ENCODE measurements around the gene RAB11FIP3.

Gene RAB11FIP3

GRCh38 chr16:500709-501108, 75.3 kb downstream of the RAB11FIP3 start:
- Histone ChIP-seq H3K4me1 (ENCODE audit: control insufficient read depth, low read length) (no peaks in the 10 kb centered on the region), H3K36me3 (ENCODE audit: control insufficient read depth, low read length) (no peaks in the 10 kb centered on the region), H3K27me3 (ENCODE audit: control insufficient read depth, low read length) (no peaks in the 10 kb centered on the region), H3K9me3 (ENCODE audit: control insufficient read depth, insufficient read depth, low read length) (no peaks in the 10 kb centered on the region), H3K79me2 (ENCODE audit: control insufficient read depth, low read length) (no peaks in the 10 kb centered on the region), H4K20me1 (ENCODE audit: control insufficient read depth, insufficient read depth, low read depth, low read length) (no peaks in the 10 kb centered on the region), H3K4me3 (ENCODE audit: low read length) (no peak overlapping the region), H3K9me2 (replicated peaks; ENCODE audit: control insufficient read depth, low read length) (no peaks in the 10 kb centered on the region), H3K27ac (ENCODE audit: low read depth, low read length) (no peak overlapping the region), H3K4me2 (ENCODE audit: low read length) (no peak overlapping the region), H3F3A (ENCODE audit: control insufficient read depth, insufficient read depth) (no peaks in the 10 kb centered on the region)
- TF ChIP-seq CTCF (IDR thresholded peaks at IDR 0.05; ENCODE audit: low read depth, low read length, poor library complexity, severe bottlenecking): no peak
- TF ChIP-seq EZH2phosphoT487 (IDR thresholded peaks at IDR 0.05; ENCODE audit: borderline replicate concordance, low read length): no peak

GRCh38 chr16:502179-502943, 76.9 kb downstream of the RAB11FIP3 start:
- Histone ChIP-seq H3K36me3 (ENCODE audit: control insufficient read depth, low read length) (no peaks in the 10 kb centered on the region), H3K4me3 (ENCODE audit: low read length) (no peak overlapping the region), H3K79me2 (ENCODE audit: control insufficient read depth, low read length) (no peaks in the 10 kb centered on the region), H3K4me2 (ENCODE audit: low read length) (no peak overlapping the region), H3K9me3 (ENCODE audit: control insufficient read depth, insufficient read depth, low read length) (no peaks in the 10 kb centered on the region), H3K4me1 (ENCODE audit: control insufficient read depth, low read length) (no peaks in the 10 kb centered on the region), H4K20me1 (ENCODE audit: control insufficient read depth, insufficient read depth, low read depth, low read length) (no peaks in the 10 kb centered on the region), H3K9me2 (replicated peaks; ENCODE audit: control insufficient read depth, low read length) (no peaks in the 10 kb centered on the region), H3K27me3 (ENCODE audit: control insufficient read depth, low read length) (no peaks in the 10 kb centered on the region), H3F3A (ENCODE audit: control insufficient read depth, insufficient read depth) (no peaks in the 10 kb centered on the region), H3K27ac (ENCODE audit: low read depth, low read length) (no peak overlapping the region)
- TF ChIP-seq CTCF (IDR thresholded peaks at IDR 0.05; ENCODE audit: low read depth, low read length, poor library complexity, severe bottlenecking): no peak
- TF ChIP-seq EZH2phosphoT487 (IDR thresholded peaks at IDR 0.05; ENCODE audit: borderline replicate concordance, low read length): no peak

GRCh38 chr16:503150-504071, 78.0 kb downstream of the RAB11FIP3 start:
- H3K27ac ChIP-seq (ENCODE audit: low read depth, low read length): no peak overlapping the region
- H3K4me1 ChIP-seq (ENCODE audit: control insufficient read depth, low read length): no peaks in the 10 kb centered on the region
- H3K4me3 ChIP-seq (ENCODE audit: low read length): no peak overlapping the region
- H4K20me1 ChIP-seq (ENCODE audit: control insufficient read depth, insufficient read depth, low read depth, low read length): no peaks in the 10 kb centered on the region
- no peak overlapping the region for H3K4me2 ChIP-seq (ENCODE audit: low read length)
- H3K79me2 ChIP-seq (ENCODE audit: control insufficient read depth, low read length): no peaks in the 10 kb centered on the region
- H3K36me3 ChIP-seq (ENCODE audit: control insufficient read depth, low read length): no peaks in the 10 kb centered on the region
- no peaks in the 10 kb centered on the region for H3K27me3 ChIP-seq (ENCODE audit: control insufficient read depth, low read length)
- no peak for TF ChIP-seq EZH2phosphoT487 (IDR thresholded peaks at IDR 0.05; ENCODE audit: borderline replicate concordance, low read length)
- no peak for TF ChIP-seq CTCF (IDR thresholded peaks at IDR 0.05; ENCODE audit: low read depth, low read length, poor library complexity, severe bottlenecking)
- H3K9me2 ChIP-seq (replicated peaks; ENCODE audit: control insufficient read depth, low read length): no peaks in the 10 kb centered on the region
- H3K9me3 ChIP-seq (ENCODE audit: control insufficient read depth, insufficient read depth, low read length): no peaks in the 10 kb centered on the region
- no peaks in the 10 kb centered on the region for H3F3A ChIP-seq (ENCODE audit: control insufficient read depth, insufficient read depth)
